GM12891 (cell line): Measurements from ENCODE around the gene MT1X.

Source experiments
- POLR2A ChIP-seq: IDR thresholded peaks from 2 replicates; pipeline ENCODE4 v1.6.1; 2011; ENCODE audit warnings: low read depth, low read length, control low read depth
- POLR2AphosphoS5 ChIP-seq: IDR thresholded peaks from 2 replicates; pipeline ENCODE4 v1.6.1; 2011; ENCODE audit warnings: low read depth, low read length, control low read depth
- TAF1 ChIP-seq: IDR thresholded peaks from 2 replicates; pipeline ENCODE4 v1.6.1; 2011; ENCODE audit warnings: low read depth, low read length, control low read depth

DNA sequence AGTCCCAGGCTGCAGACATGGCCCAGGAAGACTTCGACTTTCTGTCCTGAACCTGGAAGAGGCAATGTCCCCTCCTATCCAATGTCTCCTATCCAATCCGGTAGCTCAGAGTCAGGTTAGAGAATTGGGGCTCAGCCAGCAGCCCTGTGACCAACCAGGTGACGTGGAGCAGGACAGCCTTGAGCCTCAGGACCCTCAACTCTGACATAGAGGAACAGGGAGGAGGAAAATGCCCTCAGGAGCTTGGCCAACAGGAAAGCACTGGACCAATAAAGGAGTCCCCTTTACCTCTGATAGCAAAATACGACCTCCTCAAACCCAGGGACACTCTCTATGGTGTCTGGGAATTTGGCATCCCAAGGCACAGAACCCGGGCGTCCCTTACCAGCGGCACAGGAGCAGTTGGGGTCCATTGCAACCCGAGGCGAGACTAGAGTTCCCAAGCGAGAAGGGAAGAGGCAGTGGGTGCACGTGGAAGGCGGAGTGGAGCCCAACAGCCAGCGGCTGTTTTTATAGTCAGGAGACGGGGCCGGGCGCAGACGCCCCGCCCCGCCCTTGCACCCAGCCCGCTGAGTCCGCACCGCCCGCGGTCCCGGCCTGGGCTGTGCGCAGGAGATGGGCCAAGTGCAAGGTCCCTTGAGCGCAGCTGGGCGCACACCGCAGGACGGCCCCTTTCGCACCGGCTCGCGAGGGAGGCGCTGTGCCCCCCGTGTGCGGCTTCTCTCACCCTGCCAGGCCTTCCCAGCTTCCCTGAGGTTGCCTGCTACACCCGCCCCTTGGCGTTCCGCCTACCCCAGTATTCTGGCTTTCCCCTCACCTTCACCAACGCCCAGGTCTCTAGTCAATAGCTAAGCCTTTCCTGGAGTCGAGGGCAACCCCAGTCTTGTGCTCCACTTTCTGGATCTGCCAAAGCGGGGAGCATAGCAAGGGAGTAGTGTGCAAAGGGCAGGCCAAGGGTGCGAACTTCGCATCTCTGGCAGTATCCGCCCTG, 14.4 kb upstream of the MT1X start, which contains the start of gene MT1G:
- TF ChIP-seq TAF1 (no peak), POLR2AphosphoS5 (no peak), POLR2A (no peak)
